Lower lobe of right lung (tissue), 2 donors: ENCODE data around the gene SNX11. TPM values are rescaled to one million over a fixed set of nuclear protein-coding genes. Genes with fewer than 3 reads are reported as not detected.

Experiments
- ATAC-seq, 2 donors: fragments of 200-7000 bp; cut with Tn5 transposase; one replicate each; pipeline ENCODE4 v1.9.1; 2020 to 2022; ENCODE audit warnings: mild to moderate bottlenecking in 2 of 2, moderate library complexity in 2 of 2
- DNase-seq: peaks from one replicate; pipeline ENCODE4 v3.0.0-alpha.2; 2020
- H3K27ac ChIP-seq: fragments of 200-600 bp; one replicate; pipeline ENCODE4 v1.8.0; 2022
- H3K27me3 ChIP-seq: fragments of 200-600 bp; one replicate; pipeline ENCODE4 v1.8.0; 2022; ENCODE audit warnings: low read depth
- H3K36me3 ChIP-seq: fragments of 200-600 bp; one replicate; pipeline ENCODE4 v1.8.0; 2022; ENCODE audit warnings: mild to moderate bottlenecking
- H3K4me1 ChIP-seq: fragments of 200-600 bp; one replicate; pipeline ENCODE4 v1.8.0; 2022
- H3K4me3 ChIP-seq: fragments of 200-600 bp; one replicate; pipeline ENCODE4 v1.8.0; 2022; ENCODE audit warnings: mild to moderate bottlenecking
- H3K9me3 ChIP-seq: fragments of 200-600 bp; one replicate; pipeline ENCODE4 v1.8.0; 2022
- intact Hi-C: fragments of 100-400 bp; cut with DNase I; formaldehyde crosslinking; loops from one replicate; pipeline ENCODE4 v1.11.0; 2022
- total RNA-seq: library from RNA; stranded (reverse); fragmentation: NEBNext Ultra II Directional; extraction: Animal tissue kit (Norgen Biotek cat#: 25700); gene quantifications from one replicate; pipeline ENCODE4 v1.2.1, GENCODE V29; 2021
- TF ChIP-seq, protein P1 (sequence below): fragments of 200-600 bp; IDR thresholded peaks from one replicate; pipeline ENCODE4 v1.8.0; 2022; ENCODE audit warnings: antibody characterized with exemption, mild to moderate bottlenecking
- donor health status: DM: no; HTN: yes; CAD: no; lungs with severe emphysema.

SNX11 gene
- total RNA-seq, 1 donor from 2014 or later, result 19.7 TPM

DNA sequence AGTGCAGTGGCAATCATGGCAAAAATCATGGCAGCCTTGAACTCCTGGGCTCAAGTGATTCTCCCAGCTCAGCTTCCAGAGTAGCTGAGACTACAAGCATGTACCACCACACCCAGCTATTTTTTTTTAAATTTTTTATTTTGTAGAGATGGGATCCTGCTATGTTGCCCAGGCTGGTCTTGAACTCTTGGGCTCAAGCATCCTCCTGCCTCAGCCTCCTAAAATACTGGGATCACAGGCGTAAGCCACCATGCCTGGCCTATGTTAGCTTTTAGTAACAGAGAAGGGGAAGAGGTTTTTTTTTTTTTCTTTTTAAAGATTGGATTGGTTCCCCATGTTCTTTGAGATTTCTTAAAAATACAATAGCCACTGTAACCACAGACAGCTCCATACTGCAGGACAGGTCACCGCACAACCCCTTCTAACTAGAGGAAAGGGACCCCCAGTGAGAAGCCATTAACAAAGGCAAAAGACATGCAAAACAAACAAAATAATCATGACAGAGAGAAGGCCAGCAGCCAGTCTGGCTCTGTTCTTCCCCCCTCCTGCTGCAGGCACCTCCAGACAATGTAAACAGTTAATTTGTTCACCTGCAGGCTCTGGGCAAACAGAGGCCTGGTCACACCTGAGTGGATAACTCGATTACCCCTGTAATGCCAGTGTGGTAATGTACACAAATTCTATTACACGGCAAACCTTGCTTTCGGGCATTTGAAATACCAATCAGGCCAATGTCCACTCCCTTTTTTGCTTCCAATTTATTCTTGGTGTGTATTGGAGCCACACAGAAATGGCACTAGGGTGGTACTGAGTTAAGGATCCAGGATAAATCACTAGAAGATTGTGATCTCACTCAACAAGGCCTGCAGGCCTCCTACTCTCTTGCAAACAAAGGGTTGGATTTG is 52.9 kb downstream of the SNX11 start:
- no peaks in the 10 kb centered on the region for H3K36me3 ChIP-seq
- TF ChIP-seq, protein P1, sequence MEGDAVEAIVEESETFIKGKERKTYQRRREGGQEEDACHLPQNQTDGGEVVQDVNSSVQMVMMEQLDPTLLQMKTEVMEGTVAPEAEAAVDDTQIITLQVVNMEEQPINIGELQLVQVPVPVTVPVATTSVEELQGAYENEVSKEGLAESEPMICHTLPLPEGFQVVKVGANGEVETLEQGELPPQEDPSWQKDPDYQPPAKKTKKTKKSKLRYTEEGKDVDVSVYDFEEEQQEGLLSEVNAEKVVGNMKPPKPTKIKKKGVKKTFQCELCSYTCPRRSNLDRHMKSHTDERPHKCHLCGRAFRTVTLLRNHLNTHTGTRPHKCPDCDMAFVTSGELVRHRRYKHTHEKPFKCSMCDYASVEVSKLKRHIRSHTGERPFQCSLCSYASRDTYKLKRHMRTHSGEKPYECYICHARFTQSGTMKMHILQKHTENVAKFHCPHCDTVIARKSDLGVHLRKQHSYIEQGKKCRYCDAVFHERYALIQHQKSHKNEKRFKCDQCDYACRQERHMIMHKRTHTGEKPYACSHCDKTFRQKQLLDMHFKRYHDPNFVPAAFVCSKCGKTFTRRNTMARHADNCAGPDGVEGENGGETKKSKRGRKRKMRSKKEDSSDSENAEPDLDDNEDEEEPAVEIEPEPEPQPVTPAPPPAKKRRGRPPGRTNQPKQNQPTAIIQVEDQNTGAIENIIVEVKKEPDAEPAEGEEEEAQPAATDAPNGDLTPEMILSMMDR, result no peak
- no peaks in the 10 kb centered on the region for H3K4me1 ChIP-seq
- H3K27ac ChIP-seq, result no peak overlapping the region
- intact Hi-C loops, result no loop called here
- H3K27me3 ChIP-seq, result no peaks in the 10 kb centered on the region
- DNase-seq, result no peak
- ATAC-seq, result no peak
- H3K9me3 ChIP-seq, result no peaks in the 10 kb centered on the region
- no peak overlapping the region for H3K4me3 ChIP-seq

DNA sequence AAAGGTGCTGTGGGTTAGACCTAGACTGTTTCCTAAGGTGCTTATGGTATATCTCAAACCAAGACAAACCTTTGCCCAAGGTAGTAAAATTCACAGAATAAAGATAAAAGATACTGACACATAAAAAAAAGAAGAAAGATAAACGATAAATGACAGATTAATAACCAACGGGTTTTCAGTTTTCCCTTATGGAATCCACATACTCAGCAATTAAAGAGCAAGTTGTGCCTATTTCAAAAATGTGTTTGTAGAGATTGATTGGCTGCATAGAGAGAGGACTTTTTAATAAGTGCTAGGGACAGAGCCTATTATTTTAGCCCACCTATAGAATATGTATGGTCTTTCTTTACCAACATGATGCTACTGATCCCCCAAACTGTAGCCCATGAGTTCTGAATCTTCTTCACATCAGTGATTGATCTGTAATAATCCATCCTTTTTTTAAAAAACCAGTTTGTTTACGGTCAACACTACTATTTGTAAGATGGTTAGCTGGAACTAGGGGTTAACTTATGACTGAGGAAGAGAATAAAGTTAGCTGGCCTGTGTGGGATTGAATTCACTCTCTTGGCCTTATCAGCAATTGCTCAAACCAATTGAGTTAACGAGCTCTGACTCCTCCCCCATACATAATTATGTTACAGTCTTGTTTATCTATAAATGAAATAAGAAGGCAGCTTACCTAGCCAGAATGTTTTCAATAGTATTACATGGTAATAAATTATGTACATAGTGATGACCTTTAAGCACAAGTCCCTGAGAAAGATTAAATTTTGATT is 53.8 kb downstream of the SNX11 start:
- intact Hi-C loops, result no loop called here
- no peak for ATAC-seq

DNA sequence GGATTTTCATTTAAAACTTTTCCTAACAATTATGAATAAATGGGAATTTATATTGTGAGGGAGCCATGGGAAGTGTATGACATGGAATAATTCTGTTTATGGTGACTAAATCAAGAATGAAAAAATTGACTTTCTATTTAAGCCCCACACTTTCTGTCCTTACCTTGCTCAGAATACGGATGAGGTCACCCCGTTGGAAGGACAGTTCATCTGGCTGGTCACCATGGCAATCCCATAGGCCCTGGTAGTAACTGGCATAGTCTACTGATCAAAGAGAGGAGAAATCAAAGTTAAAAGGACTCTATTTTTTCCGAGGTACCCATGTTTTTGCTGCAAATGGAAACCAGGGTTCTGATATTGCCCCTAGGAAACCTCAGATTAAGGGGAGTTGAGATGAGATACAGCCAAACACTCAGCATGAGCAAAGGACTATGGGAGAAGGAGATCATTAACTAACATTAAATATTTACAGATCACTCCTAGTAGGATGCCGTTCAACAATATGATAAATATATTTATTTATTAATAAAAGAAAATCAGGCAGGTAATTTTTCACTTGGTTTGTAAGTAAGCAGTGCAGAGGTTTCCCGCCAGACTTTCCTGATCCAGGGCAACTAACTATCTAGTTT is 54.9 kb downstream of the SNX11 start:
- intact Hi-C loops, result no loop called here
- no peaks in the 10 kb centered on the region for H3K36me3 ChIP-seq
- no peaks in the 10 kb centered on the region for H3K27me3 ChIP-seq
- H3K4me3 ChIP-seq, result no peak overlapping the region
- no peaks in the 10 kb centered on the region for H3K4me1 ChIP-seq
- H3K27ac ChIP-seq, result no peak overlapping the region
- DNase-seq (no peak), ATAC-seq (no peak)
- TF ChIP-seq, protein P1, result no peak
- H3K9me3 ChIP-seq, result no peaks in the 10 kb centered on the region

More for the DNA sequence above, 53.8 kb downstream of the SNX11 start:
- H3K27me3 ChIP-seq, result no peaks in the 10 kb centered on the region
- H3K4me3 ChIP-seq, result no peak overlapping the region
- no peak overlapping the region for H3K27ac ChIP-seq
- TF ChIP-seq, protein P1, result no peak
- H3K36me3 ChIP-seq, result no peaks in the 10 kb centered on the region
- no peaks in the 10 kb centered on the region for H3K4me1 ChIP-seq
- no peaks in the 10 kb centered on the region for H3K9me3 ChIP-seq
- no peak for DNase-seq

DNA sequence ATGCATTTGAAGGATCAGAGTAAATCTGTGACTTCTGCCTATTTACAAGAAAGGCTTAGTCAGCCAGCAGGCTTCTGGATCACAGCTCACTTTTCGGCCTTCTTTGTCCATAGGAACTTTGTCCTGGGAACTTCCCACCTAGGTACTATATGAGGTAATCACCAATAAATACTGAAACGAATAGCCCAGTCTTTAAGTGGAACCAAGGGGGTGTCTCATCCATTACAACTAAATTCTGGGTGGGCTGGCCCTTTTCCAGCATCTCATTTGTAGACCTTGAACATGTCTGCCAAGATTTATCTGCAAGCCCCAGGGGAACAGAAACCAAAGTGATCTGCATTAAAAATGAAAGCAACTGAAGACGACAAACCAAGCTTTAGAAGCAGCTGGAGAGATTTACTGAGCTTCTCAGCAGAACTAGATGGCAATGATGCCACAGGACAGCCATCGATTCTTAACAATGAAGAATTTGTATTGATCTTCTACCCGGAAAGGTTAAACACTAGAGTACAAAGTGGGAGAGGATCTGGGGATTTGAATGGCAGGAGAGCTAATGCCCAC is 55.5 kb downstream of the SNX11 start:
- H3K4me1 ChIP-seq, result no peaks in the 10 kb centered on the region
- H3K4me3 ChIP-seq, result no peak overlapping the region
- no peak for DNase-seq

More for the DNA sequence above, 55.5 kb downstream of the SNX11 start:
- H3K27me3 ChIP-seq, result no peaks in the 10 kb centered on the region
- H3K9me3 ChIP-seq, result no peaks in the 10 kb centered on the region
- TF ChIP-seq, protein P1, result no peak
- no peak overlapping the region for H3K27ac ChIP-seq
- H3K36me3 ChIP-seq, result no peaks in the 10 kb centered on the region
- ATAC-seq, result no peak
- intact Hi-C loops, result no loop called here
